Measurements from ENCODE around the gene SGSM2.

SGSM2 gene

GRCh38 chr17:2387086-2388019, 50.1 kb downstream of the SGSM2 start:
- no peak for DNase-seq (ENCODE audit: low read depth in 2 of 2)

- no peak for DNase-seq (ENCODE audit: low read depth in 2 of 2)
Measured at GRCh38 chr17:2388020-2388682, 50.9 kb downstream of the SGSM2 start.

- no peak for DNase-seq (ENCODE audit: low read depth in 2 of 2)
Measured at GRCh38 chr17:2388683-2389055, 51.4 kb downstream of the SGSM2 start.

GRCh38 chr17:2390199-2390836, 53.0 kb downstream of the SGSM2 start:
- DNase-seq (ENCODE audit: low read depth in 2 of 2): no peak

GRCh38 chr17:2391597-2392251, 54.4 kb downstream of the SGSM2 start:
- no peak for DNase-seq (ENCODE audit: low read depth in 2 of 2)

- DNase-seq (ENCODE audit: low read depth in 2 of 2): peak; percentile 96 to 97
Measured at GRCh38 chr17:2392252-2393173, 55.2 kb downstream of the SGSM2 start.

- peak; percentile 80 to 86 for DNase-seq (ENCODE audit: low read depth in 2 of 2)
Measured at GRCh38 chr17:2393174-2393953, 56.1 kb downstream of the SGSM2 start.

GRCh38 chr17:2393954-2394749, 56.9 kb downstream of the SGSM2 start:
- no peak for DNase-seq (ENCODE audit: low read depth in 2 of 2)

- DNase-seq (ENCODE audit: low read depth in 2 of 2): no peak
Measured at GRCh38 chr17:2394775-2395201, 57.5 kb downstream of the SGSM2 start.

- no peak for DNase-seq (ENCODE audit: low read depth in 2 of 2)
Measured at GRCh38 chr17:2395258-2396181, 58.2 kb downstream of the SGSM2 start.

GRCh38 chr17:2396192-2396567, 58.9 kb downstream of the SGSM2 start:
- DNase-seq (ENCODE audit: low read depth in 2 of 2): no peak

GRCh38 chr17:2396568-2397246, 59.4 kb downstream of the SGSM2 start:
- DNase-seq (ENCODE audit: low read depth in 2 of 2): no peak

- DNase-seq (ENCODE audit: low read depth in 2 of 2): no peak
Measured at GRCh38 chr17:2397247-2398171, 60.2 kb downstream of the SGSM2 start.

GRCh38 chr17:2398182-2398581, 60.9 kb downstream of the SGSM2 start:
- DNase-seq (ENCODE audit: low read depth in 2 of 2): no peak

- DNase-seq (ENCODE audit: low read depth in 2 of 2): peak in 1 of 2 donors; percentile 24
Measured at GRCh38 chr17:2398655-2399571, 61.6 kb downstream of the SGSM2 start.
